ENCODE measurements around the gene HCST.

HCST gene

DNA sequence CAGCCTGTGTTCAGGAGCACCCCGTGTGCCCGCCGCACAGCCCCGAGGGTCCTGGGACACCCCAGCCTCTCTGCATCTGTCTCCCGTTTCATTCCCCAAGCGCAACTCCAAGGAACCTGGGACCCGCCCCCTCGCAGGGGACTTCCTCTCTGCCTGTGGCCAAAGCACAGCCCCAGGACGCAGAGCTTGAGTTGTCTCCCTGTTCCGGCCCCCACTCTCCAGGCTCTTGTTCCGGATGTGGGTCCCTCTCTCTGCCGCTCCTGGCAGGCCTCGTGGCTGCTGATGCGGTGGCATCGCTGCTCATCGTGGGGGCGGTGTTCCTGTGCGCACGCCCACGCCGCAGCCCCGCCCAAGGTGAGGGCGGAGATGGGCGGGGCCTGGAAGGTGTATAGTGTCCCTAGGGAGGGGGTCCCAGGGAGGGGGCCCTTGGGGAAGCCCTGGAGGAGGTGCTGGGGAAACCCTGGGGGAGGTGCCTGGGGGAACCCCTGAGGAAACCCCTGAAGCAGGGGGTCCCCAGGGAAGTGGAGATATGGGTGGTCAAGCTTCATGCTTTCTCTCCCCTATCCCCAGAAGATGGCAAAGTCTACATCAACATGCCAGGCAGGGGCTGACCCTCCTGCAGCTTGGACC, 1.3 kb downstream of the HCST start (continued):
- TF ChIP-seq, protein P1, sequence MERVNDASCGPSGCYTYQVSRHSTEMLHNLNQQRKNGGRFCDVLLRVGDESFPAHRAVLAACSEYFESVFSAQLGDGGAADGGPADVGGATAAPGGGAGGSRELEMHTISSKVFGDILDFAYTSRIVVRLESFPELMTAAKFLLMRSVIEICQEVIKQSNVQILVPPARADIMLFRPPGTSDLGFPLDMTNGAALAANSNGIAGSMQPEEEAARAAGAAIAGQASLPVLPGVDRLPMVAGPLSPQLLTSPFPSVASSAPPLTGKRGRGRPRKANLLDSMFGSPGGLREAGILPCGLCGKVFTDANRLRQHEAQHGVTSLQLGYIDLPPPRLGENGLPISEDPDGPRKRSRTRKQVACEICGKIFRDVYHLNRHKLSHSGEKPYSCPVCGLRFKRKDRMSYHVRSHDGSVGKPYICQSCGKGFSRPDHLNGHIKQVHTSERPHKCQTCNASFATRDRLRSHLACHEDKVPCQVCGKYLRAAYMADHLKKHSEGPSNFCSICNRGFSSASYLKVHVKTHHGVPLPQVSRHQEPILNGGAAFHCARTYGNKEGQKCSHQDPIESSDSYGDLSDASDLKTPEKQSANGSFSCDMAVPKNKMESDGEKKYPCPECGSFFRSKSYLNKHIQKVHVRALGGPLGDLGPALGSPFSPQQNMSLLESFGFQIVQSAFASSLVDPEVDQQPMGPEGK (tag by site-specific recombination; IDR thresholded peaks at IDR 0.05), result peak; percentile 98
- TF ChIP-seq ZNF473 (tag by site-specific recombination; IDR thresholded peaks at IDR 0.05) (no peak), ZNF621 (tag by site-specific recombination; IDR thresholded peaks at IDR 0.05) (no peak), ZNF354C (tag by site-specific recombination; IDR thresholded peaks at IDR 0.05; ENCODE audit: borderline replicate concordance, low read depth) (no peak), ZNF175 (tag by site-specific recombination; IDR thresholded peaks at IDR 0.05) (no peak), ZSCAN23 (tag by site-specific recombination; IDR thresholded peaks at IDR 0.05) (no peak), TRIM28 (IDR thresholded peaks at IDR 0.05; ENCODE audit: borderline replicate concordance, low read length) (no peak), ZNF664 (tag by site-specific recombination; IDR thresholded peaks at IDR 0.05) (no peak), ZFP69B (tag by site-specific recombination; IDR thresholded peaks at IDR 0.05) (peak; percentile 100), ZNF214 (tag by site-specific recombination; IDR thresholded peaks at IDR 0.05; ENCODE audit: borderline replicate concordance) (no peak), ZNF658 (tag by site-specific recombination; IDR thresholded peaks at IDR 0.05) (no peak), ZNF292 (tag by site-specific recombination; IDR thresholded peaks at IDR 0.05; ENCODE audit: borderline replicate concordance, low read depth) (no peak), ZNF341 (tag by site-specific recombination; IDR thresholded peaks at IDR 0.05; ENCODE audit: low read depth) (peak; percentile 67), GLIS1 (tag by site-specific recombination; IDR thresholded peaks at IDR 0.05) (peak; percentile 96), ZNF660 (tag by site-specific recombination; IDR thresholded peaks at IDR 0.05) (peak; percentile 22; the same call in 1 of the 2 replicates), ZBTB48 (tag by site-specific recombination; IDR thresholded peaks at IDR 0.05) (peak; percentile 64), ZNF202 (tag by site-specific recombination; IDR thresholded peaks at IDR 0.05; ENCODE audit: borderline replicate concordance) (no peak), ZNF558 (tag by site-specific recombination; IDR thresholded peaks at IDR 0.05) (no peak), SP3 (tag by site-specific recombination; IDR thresholded peaks at IDR 0.05) (peak; percentile 99), ZNF24 (tag by site-specific recombination; IDR thresholded peaks at IDR 0.05) (peak; percentile 31; the same call in 1 of the 2 replicates), ZNF416 (tag by site-specific recombination; IDR thresholded peaks at IDR 0.05) (no peak), ZNF626 (tag by site-specific recombination; IDR thresholded peaks at IDR 0.05) (no peak), SCRT1 (tag by site-specific recombination; IDR thresholded peaks at IDR 0.05; ENCODE audit: borderline replicate concordance) (no peak), ZNF501 (tag by site-specific recombination; IDR thresholded peaks at IDR 0.05) (peak; percentile 95; the same call in 1 of the 2 replicates), TCF7L2 (IDR thresholded peaks at IDR 0.05; ENCODE audit: borderline replicate concordance, low read depth, low read length) (no peak), MYNN (tag by site-specific recombination; IDR thresholded peaks at IDR 0.05; ENCODE audit: borderline replicate concordance) (no peak)
- TF ChIP-seq, protein P2, sequence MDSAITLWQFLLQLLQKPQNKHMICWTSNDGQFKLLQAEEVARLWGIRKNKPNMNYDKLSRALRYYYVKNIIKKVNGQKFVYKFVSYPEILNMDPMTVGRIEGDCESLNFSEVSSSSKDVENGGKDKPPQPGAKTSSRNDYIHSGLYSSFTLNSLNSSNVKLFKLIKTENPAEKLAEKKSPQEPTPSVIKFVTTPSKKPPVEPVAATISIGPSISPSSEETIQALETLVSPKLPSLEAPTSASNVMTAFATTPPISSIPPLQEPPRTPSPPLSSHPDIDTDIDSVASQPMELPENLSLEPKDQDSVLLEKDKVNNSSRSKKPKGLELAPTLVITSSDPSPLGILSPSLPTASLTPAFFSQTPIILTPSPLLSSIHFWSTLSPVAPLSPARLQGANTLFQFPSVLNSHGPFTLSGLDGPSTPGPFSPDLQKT (IDR thresholded peaks at IDR 0.05; ENCODE audit: borderline replicate concordance, low read depth, low read length), result no peak
- TF ChIP-seq, protein P3, sequence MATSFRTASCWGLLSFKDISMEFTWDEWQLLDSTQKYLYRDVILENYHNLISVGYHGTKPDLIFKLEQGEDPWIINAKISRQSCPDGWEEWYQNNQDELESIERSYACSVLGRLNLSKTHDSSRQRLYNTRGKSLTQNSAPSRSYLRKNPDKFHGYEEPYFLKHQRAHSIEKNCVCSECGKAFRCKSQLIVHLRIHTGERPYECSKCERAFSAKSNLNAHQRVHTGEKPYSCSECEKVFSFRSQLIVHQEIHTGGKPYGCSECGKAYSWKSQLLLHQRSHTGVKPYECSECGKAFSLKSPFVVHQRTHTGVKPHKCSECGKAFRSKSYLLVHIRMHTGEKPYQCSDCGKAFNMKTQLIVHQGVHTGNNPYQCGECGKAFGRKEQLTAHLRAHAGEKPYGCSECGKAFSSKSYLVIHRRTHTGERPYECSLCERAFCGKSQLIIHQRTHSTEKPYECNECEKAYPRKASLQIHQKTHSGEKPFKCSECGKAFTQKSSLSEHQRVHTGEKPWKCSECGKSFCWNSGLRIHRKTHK (tag by site-specific recombination; IDR thresholded peaks at IDR 0.05), result no peak
- TF ChIP-seq, protein P4, sequence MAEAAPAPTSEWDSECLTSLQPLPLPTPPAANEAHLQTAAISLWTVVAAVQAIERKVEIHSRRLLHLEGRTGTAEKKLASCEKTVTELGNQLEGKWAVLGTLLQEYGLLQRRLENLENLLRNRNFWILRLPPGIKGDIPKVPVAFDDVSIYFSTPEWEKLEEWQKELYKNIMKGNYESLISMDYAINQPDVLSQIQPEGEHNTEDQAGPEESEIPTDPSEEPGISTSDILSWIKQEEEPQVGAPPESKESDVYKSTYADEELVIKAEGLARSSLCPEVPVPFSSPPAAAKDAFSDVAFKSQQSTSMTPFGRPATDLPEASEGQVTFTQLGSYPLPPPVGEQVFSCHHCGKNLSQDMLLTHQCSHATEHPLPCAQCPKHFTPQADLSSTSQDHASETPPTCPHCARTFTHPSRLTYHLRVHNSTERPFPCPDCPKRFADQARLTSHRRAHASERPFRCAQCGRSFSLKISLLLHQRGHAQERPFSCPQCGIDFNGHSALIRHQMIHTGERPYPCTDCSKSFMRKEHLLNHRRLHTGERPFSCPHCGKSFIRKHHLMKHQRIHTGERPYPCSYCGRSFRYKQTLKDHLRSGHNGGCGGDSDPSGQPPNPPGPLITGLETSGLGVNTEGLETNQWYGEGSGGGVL (tag by site-specific recombination; IDR thresholded peaks at IDR 0.05), result peak; percentile 66
- TF ChIP-seq, protein P5, sequence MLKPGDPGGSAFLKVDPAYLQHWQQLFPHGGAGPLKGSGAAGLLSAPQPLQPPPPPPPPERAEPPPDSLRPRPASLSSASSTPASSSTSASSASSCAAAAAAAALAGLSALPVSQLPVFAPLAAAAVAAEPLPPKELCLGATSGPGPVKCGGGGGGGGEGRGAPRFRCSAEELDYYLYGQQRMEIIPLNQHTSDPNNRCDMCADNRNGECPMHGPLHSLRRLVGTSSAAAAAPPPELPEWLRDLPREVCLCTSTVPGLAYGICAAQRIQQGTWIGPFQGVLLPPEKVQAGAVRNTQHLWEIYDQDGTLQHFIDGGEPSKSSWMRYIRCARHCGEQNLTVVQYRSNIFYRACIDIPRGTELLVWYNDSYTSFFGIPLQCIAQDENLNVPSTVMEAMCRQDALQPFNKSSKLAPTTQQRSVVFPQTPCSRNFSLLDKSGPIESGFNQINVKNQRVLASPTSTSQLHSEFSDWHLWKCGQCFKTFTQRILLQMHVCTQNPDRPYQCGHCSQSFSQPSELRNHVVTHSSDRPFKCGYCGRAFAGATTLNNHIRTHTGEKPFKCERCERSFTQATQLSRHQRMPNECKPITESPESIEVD (tag by site-specific recombination; IDR thresholded peaks at IDR 0.05), result no peak
- TF ChIP-seq, protein P6, sequence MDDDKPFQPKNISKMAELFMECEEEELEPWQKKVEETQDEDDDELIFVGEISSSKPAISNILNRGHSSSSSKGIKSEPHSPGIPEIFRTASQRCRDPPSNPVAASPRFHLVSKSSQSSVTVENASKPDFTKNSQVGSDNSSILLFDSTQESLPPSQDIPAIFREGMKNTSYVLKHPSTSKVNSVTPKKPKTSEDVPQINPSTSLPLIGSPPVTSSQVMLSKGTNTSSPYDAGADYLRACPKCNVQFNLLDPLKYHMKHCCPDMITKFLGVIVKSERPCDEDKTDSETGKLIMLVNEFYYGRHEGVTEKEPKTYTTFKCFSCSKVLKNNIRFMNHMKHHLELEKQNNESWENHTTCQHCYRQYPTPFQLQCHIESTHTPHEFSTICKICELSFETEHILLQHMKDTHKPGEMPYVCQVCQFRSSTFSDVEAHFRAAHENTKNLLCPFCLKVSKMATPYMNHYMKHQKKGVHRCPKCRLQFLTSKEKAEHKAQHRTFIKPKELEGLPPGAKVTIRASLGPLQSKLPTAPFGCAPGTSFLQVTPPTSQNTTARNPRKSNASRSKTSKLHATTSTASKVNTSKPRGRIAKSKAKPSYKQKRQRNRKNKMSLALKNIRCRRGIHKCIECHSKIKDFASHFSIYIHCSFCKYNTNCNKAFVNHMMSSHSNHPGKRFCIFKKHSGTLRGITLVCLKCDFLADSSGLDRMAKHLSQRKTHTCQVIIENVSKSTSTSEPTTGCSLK (tag by site-specific recombination; IDR thresholded peaks at IDR 0.05), result no peak

Measured in HEK293 (cell line).